Measurements from ENCODE around the gene PYGB. TPM values are rescaled to one million over a fixed set of nuclear protein-coding genes. Genes with fewer than 3 reads are reported as not detected.

PYGB gene
- total RNA-seq, 1 donor from 2014 or later, result 117 TPM

GRCh38 chr20:25251019-25251418 is 3.1 kb downstream of the PYGB start:
- peaks cover 60% of the 10 kb centered on the region for H3K4me1 ChIP-seq

GRCh38 chr20:25251558-25251957 is 3.7 kb downstream of the PYGB start:
- Histone ChIP-seq H3K4me1 (peaks cover 65% of the 10 kb centered on the region), H3K9me3 (no peaks in the 10 kb centered on the region), H3K4me3 (no peak overlapping the region), H3K27ac (no peak overlapping the region), H3K27me3 (no peaks in the 10 kb centered on the region), H3K36me3 (no peaks in the 10 kb centered on the region)
- no peak for DNase-seq (ENCODE audit: extremely low spot score in 2 of 2)
- intact Hi-C loops (cut with DNase I), result no loop called here
- no peak for TF ChIP-seq CTCF (IDR thresholded peaks at IDR 0.05)
- no peak for TF ChIP-seq POLR2A (IDR thresholded peaks at IDR 0.05)
- no peak for TF ChIP-seq POLR2AphosphoS5 (IDR thresholded peaks at IDR 0.05; ENCODE audit: insufficient read depth in 1 of 2, low read depth in 1 of 2)

More at GRCh38 chr20:25251019-25251418, 3.1 kb downstream of the PYGB start:
- Histone ChIP-seq H3K9me3 (no peaks in the 10 kb centered on the region), H3K27ac (no peak overlapping the region), H3K4me3 (no peak overlapping the region), H3K27me3 (no peaks in the 10 kb centered on the region), H3K36me3 (no peaks in the 10 kb centered on the region)
- TF ChIP-seq CTCF (IDR thresholded peaks at IDR 0.05) (no peak), POLR2AphosphoS5 (IDR thresholded peaks at IDR 0.05; ENCODE audit: insufficient read depth in 1 of 2, low read depth in 1 of 2) (no peak), POLR2A (IDR thresholded peaks at IDR 0.05) (no peak)
- no peak for DNase-seq (ENCODE audit: extremely low spot score in 2 of 2)
- intact Hi-C loops (cut with DNase I), result no loop called here

- Histone ChIP-seq H3K4me3 (no peak overlapping the region), H3K9me3 (no peaks in the 10 kb centered on the region), H3K27ac (no peak overlapping the region), H3K27me3 (no peaks in the 10 kb centered on the region), H3K36me3 (no peaks in the 10 kb centered on the region), H3K4me1 (peaks cover 65% of the 10 kb centered on the region)
- no peak for TF ChIP-seq CTCF (IDR thresholded peaks at IDR 0.05)
- no peak for TF ChIP-seq POLR2AphosphoS5 (IDR thresholded peaks at IDR 0.05; ENCODE audit: insufficient read depth in 1 of 2, low read depth in 1 of 2)
- no peak for TF ChIP-seq POLR2A (IDR thresholded peaks at IDR 0.05)
- intact Hi-C loops (cut with DNase I), result no loop called here
- no peak for DNase-seq (ENCODE audit: extremely low spot score in 2 of 2)
Measured at GRCh38 chr20:25252230-25252651, 4.4 kb downstream of the PYGB start.

GRCh38 chr20:25252686-25253421 is 5.0 kb downstream of the PYGB start:
- no peaks in the 10 kb centered on the region for H3K36me3 ChIP-seq
- no peak for DNase-seq (ENCODE audit: extremely low spot score in 2 of 2)
- intact Hi-C loops (cut with DNase I), result no loop called here
- peaks cover 65% of the 10 kb centered on the region for H3K4me1 ChIP-seq
- H3K9me3 ChIP-seq, result no peaks in the 10 kb centered on the region
- H3K27me3 ChIP-seq, result no peaks in the 10 kb centered on the region
- TF ChIP-seq CTCF (IDR thresholded peaks at IDR 0.05) (no peak), POLR2A (IDR thresholded peaks at IDR 0.05) (no peak), POLR2AphosphoS5 (IDR thresholded peaks at IDR 0.05; ENCODE audit: insufficient read depth in 1 of 2, low read depth in 1 of 2) (no peak)
- no peak overlapping the region for H3K27ac ChIP-seq
- no peak overlapping the region for H3K4me3 ChIP-seq

GRCh38 chr20:25253606-25254275 is 5.9 kb downstream of the PYGB start:
- no peak overlapping the region for H3K27ac ChIP-seq
- no peaks in the 10 kb centered on the region for H3K36me3 ChIP-seq
- peaks cover 71% of the 10 kb centered on the region for H3K4me1 ChIP-seq
- TF ChIP-seq POLR2A (IDR thresholded peaks at IDR 0.05) (no peak), POLR2AphosphoS5 (IDR thresholded peaks at IDR 0.05; ENCODE audit: insufficient read depth in 1 of 2, low read depth in 1 of 2) (no peak), CTCF (IDR thresholded peaks at IDR 0.05) (no peak)
- no peak for DNase-seq (ENCODE audit: extremely low spot score in 2 of 2)
- intact Hi-C loops (cut with DNase I), result no loop called here
- H3K27me3 ChIP-seq, result no peaks in the 10 kb centered on the region
- H3K4me3 ChIP-seq, result no peak overlapping the region
- H3K9me3 ChIP-seq, result no peaks in the 10 kb centered on the region
